ENCODE data around the gene MEF2C. TPM values are rescaled to one million over a fixed set of nuclear protein-coding genes. Genes with fewer than 3 reads are reported as not detected.

Gene MEF2C
- total RNA-seq, 3 donors from 2014 or later (not counting 1 experiment from before 2014, with no cell fraction given) = 9.2 to 22.0 (median 18.3) TPM

DNA sequence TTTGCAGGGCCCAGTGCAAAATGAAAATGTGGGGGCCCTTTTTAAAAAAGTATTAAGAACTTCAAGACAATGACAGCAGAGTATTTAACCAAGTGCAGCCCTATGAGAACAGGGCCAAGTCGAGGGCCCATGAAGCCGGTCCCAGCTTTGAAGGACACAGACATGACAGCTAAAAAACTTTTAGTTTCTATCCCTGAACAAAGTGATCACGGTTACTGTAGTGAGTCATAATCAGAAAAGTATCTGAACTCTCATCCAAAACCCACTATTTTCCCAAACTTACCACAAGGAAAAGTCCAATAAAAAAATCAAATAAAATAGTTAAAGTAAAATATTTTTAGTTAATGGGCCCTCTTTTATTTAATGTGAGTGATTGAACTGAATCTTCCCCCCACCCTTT, 126.0 kb downstream of the MEF2C start:
- H3K9me3 ChIP-seq (ENCODE audit: control insufficient read depth, insufficient read depth, low read length) = no peaks in the 10 kb centered on the region
- no peaks in the 10 kb centered on the region for H3K36me3 ChIP-seq (ENCODE audit: control insufficient read depth, insufficient read depth, low read length)
- no peak for ATAC-seq
- H3K4me1 ChIP-seq (ENCODE audit: control insufficient read depth, insufficient read depth, low read length) = peaks cover 12% of the 10 kb centered on the region
- H3K4me3 ChIP-seq (ENCODE audit: low read length) = no peak overlapping the region
- TF ChIP-seq, protein P1, sequence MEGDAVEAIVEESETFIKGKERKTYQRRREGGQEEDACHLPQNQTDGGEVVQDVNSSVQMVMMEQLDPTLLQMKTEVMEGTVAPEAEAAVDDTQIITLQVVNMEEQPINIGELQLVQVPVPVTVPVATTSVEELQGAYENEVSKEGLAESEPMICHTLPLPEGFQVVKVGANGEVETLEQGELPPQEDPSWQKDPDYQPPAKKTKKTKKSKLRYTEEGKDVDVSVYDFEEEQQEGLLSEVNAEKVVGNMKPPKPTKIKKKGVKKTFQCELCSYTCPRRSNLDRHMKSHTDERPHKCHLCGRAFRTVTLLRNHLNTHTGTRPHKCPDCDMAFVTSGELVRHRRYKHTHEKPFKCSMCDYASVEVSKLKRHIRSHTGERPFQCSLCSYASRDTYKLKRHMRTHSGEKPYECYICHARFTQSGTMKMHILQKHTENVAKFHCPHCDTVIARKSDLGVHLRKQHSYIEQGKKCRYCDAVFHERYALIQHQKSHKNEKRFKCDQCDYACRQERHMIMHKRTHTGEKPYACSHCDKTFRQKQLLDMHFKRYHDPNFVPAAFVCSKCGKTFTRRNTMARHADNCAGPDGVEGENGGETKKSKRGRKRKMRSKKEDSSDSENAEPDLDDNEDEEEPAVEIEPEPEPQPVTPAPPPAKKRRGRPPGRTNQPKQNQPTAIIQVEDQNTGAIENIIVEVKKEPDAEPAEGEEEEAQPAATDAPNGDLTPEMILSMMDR (IDR thresholded peaks at IDR 0.05) = no peak
- H3K27me3 ChIP-seq (ENCODE audit: control insufficient read depth, insufficient read depth, low read length) = no peaks in the 10 kb centered on the region
- H3K36me3 Mint-ChIP-seq = no peaks in the 10 kb centered on the region
- peaks cover 0 to 3% of the 10 kb centered on the region in 2 donors for H3K9me3 Mint-ChIP-seq
- peaks cover 0 to 3% of the 10 kb centered on the region in 2 donors for H3K27me3 Mint-ChIP-seq (ENCODE audit: low read depth in 2 of 2)
- WGBS (ENCODE audit: insufficient coverage) = 96% methylated on average over 3 of the region's 3 CpGs
- no peak for DNase-seq
- H3K27ac ChIP-seq (ENCODE audit: low read length) = no peak overlapping the region
- no peak overlapping the region for H3K27ac Mint-ChIP-seq
- H3K4me1 Mint-ChIP-seq = peaks cover 22 to 24% of the 10 kb centered on the region in 2 donors
- no peak overlapping the region for H3K4me3 Mint-ChIP-seq
- intact Hi-C loops (cut with micrococcal nuclease) = no loop called here

DNA sequence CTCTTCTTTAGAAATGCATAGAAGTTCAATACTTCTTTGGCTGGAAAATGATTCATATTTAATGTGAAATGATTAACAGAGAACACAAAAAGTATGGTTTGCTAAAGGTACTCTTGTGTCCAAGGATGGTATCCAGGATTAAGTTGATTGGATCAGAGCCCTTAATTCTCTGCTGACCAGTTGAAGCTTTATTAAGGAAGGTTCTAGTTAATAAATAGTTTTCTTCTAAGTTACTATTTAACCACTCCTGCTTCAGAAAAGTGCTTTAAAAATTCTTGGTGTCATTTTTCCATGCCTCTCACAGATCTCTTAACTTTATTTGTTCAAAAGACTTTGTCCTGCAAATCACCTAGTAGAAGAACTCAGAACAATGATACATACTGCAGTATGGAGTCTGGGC, 134.3 kb downstream of the MEF2C start:
- no peaks in the 10 kb centered on the region for H3K36me3 Mint-ChIP-seq
- Histone ChIP-seq H3K27ac (ENCODE audit: low read length) (no peak overlapping the region), H3K9me3 (ENCODE audit: control insufficient read depth, insufficient read depth, low read length) (no peaks in the 10 kb centered on the region), H3K36me3 (ENCODE audit: control insufficient read depth, insufficient read depth, low read length) (peaks cover 3% of the 10 kb centered on the region), H3K27me3 (ENCODE audit: control insufficient read depth, insufficient read depth, low read length) (no peaks in the 10 kb centered on the region), H3K4me3 (ENCODE audit: low read length) (no peak overlapping the region), H3K4me1 (ENCODE audit: control insufficient read depth, insufficient read depth, low read length) (peaks cover 5% of the 10 kb centered on the region)
- intact Hi-C loops (cut with micrococcal nuclease) = no loop called here
- H3K9me3 Mint-ChIP-seq = no peaks in the 10 kb centered on the region
- H3K27ac Mint-ChIP-seq = no peak overlapping the region
- TF ChIP-seq, protein P1 (IDR thresholded peaks at IDR 0.05) = no peak
- ATAC-seq (no peak), DNase-seq (no peak)
- H3K27me3 Mint-ChIP-seq (ENCODE audit: low read depth in 2 of 2) = no peaks in the 10 kb centered on the region
- H3K4me1 Mint-ChIP-seq = peaks cover 12 to 16% of the 10 kb centered on the region in 2 donors
- no peak overlapping the region for H3K4me3 Mint-ChIP-seq

DNA sequence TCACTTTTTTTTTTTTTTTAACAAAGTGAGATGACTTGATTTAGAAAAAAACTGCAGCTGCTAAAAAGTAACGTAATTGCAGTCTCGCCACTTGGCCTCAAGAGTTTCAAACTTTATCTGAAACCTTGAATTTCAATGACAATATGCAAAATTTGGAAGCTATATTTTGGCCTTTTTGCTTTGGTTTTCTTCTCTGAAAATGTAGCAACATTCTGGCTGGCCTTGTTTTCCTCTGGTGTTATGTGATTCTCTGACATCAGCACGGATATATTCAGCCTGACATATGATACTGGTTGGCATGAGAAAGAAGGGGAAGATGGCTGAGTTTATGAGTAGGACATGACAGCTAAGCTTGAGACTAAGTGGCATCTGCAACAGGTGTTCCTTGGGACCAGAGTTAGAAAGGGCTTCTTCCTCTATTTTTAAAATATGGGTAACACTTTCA, 136.5 kb downstream of the MEF2C start:
- 52% methylated on average over 3 of the region's 3 CpGs for WGBS (ENCODE audit: insufficient coverage)
- no peaks in the 10 kb centered on the region for H3K9me3 Mint-ChIP-seq
- H3K4me3 Mint-ChIP-seq = no peak overlapping the region
- H3K27me3 Mint-ChIP-seq (ENCODE audit: low read depth in 2 of 2) = no peaks in the 10 kb centered on the region
- ATAC-seq = no peak
- TF ChIP-seq, protein P1 (IDR thresholded peaks at IDR 0.05) = no peak
- Histone ChIP-seq H3K27me3 (ENCODE audit: control insufficient read depth, insufficient read depth, low read length) (no peaks in the 10 kb centered on the region), H3K9me3 (ENCODE audit: control insufficient read depth, insufficient read depth, low read length) (no peaks in the 10 kb centered on the region), H3K4me3 (ENCODE audit: low read length) (no peak overlapping the region), H3K27ac (ENCODE audit: low read length) (peak overlapping the region; percentile 61), H3K36me3 (ENCODE audit: control insufficient read depth, insufficient read depth, low read length) (peaks cover 3% of the 10 kb centered on the region), H3K4me1 (ENCODE audit: control insufficient read depth, insufficient read depth, low read length) (peaks cover under 1% of the 10 kb centered on the region)
- H3K27ac Mint-ChIP-seq = no peak overlapping the region
- peaks cover 5 to 8% of the 10 kb centered on the region in 2 donors for H3K4me1 Mint-ChIP-seq
- no peaks in the 10 kb centered on the region for H3K36me3 Mint-ChIP-seq
- DNase-seq = no peak
- intact Hi-C loops (cut with micrococcal nuclease) = no loop called here

DNA sequence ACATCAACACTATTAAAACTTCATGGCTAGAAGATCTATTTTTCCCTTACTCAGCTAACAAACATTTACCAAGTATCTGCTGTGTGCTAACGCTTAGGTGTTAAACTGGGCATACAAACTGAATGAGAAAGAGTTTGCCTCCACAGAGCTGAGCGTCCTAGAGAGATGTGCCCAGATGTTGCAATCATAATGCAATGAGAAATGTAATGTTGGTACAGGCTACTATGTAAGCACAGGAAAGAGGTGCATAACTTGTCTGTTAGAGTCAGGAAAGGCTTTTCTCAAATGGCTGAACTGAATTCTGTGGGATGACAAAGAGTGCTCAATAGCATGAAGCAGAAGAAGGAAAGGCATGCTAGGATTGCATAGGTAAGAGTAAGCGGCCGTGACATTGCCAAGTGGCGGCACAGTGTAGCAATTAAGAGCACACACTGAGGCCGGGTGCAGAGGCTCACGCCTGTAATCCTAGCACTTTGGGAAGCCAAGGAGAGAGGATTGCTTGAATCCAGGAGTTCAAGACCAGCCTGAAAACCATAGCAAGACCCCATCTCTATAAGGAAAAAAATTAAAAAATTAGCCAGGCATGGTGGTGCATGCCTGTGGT, 137.8 kb downstream of the MEF2C start:
- no peaks in the 10 kb centered on the region for H3K27me3 ChIP-seq (ENCODE audit: control insufficient read depth, insufficient read depth, low read length)
- no peaks in the 10 kb centered on the region for H3K9me3 ChIP-seq (ENCODE audit: control insufficient read depth, insufficient read depth, low read length)
- Mint-ChIP-seq H3K36me3 (no peaks in the 10 kb centered on the region), H3K27me3 (ENCODE audit: low read depth in 2 of 2) (no peaks in the 10 kb centered on the region), H3K4me1 (peaks cover 0 to 4% of the 10 kb centered on the region in 2 donors), H3K9me3 (no peaks in the 10 kb centered on the region), H3K27ac (no peak overlapping the region), H3K4me3 (no peak overlapping the region)
- no peak for ATAC-seq
- TF ChIP-seq, protein P1 (IDR thresholded peaks at IDR 0.05) = no peak
- no peak overlapping the region for H3K27ac ChIP-seq (ENCODE audit: low read length)
- WGBS (ENCODE audit: insufficient coverage) = 94% methylated on average over 7 of the region's 7 CpGs
- intact Hi-C loops (cut with micrococcal nuclease) = no loop called here
- H3K4me3 ChIP-seq (ENCODE audit: low read length) = no peak overlapping the region
- H3K4me1 ChIP-seq (ENCODE audit: control insufficient read depth, insufficient read depth, low read length) = no peaks in the 10 kb centered on the region
- peaks cover 3% of the 10 kb centered on the region for H3K36me3 ChIP-seq (ENCODE audit: control insufficient read depth, insufficient read depth, low read length)
- DNase-seq = no peak

Measured in natural killer cell (primary cell).